Putamen (tissue), 1 donor: ENCODE data around the gene OXCT2.
A peak's percentile ranks its signal among the peaks of the same experiment; 100 is the strongest.
"Not testable (repeated sequence)": the region's sequence is repeated elsewhere in the genome, so short reads cannot be mapped to it uniquely, and the experiment has no call there.

Source experiments
- DNase-seq: peaks from one replicate; pipeline ENCODE4 v3.0.0-alpha.2; 2016; ENCODE audit warnings: low spot score

Gene OXCT2

DNA sequence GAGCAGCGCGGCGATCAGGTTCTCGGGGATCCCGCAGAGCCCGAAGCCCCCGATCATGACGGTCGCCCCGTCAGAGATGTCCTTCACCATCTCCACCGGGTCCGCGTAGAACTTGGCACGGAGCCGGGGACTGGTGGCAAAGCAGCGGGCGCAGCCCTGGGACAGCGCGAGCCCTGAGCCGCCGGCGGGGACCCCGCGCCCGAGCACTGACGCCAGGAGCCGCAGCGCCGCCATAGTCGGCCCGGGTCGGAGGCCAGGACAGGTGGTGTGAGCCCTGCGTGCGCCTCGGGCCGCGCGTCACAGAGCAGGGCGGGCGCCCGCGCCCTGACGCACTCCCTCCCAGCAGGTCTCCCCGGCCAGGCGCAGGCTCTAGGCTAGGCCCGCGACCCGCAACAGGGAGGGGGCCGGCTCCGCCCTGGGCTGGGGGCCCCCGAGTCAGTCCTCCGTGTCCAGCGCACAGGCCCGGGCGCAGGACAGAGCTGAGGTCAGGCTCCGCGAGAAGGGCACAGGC is at the start of gene OXCT2:
TSS of gene OXCT2 (minus strand) at position 327 of the 511 bp plus-strand sequence. CDS start at position 234, 93 bp downstream.
- not testable (repeated sequence) for DNase-seq

DNA sequence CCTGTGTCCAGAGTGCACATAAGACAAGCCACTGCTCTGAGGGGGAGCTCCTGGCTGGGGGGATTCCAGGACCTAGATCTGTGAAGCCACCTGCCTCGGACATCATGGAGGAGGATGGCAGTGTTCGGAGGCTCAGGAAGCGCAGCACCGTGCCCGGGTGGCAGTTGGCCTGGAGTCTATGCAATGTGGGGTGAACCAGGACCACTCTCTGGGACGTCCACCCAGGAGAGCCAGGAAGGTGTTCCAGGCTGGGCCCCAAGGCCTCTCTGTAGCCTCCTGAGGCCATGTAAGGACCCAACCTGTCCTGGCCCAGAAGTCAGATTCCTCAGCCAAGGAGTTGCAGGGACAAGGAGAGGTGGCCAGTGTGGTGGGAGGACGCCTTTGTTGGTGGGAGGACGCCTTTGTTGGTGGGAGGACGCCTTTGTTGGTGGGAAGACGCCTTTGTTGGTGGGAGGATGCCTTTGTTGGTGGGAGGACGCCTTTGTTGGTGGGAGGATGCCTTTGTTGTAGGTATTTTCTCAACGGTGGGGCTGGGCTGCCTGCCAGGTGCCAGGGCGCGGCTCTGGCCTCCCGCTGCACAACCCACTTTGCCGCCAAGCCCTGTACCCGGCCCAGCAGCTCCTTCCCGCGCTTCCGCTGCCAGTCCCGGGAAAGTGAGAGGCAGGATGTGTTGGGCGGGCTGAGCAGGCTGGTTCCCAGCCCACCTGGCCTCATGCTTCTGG is 48.1 kb upstream of the OXCT2 start:
- DNase-seq = no peak

DNA sequence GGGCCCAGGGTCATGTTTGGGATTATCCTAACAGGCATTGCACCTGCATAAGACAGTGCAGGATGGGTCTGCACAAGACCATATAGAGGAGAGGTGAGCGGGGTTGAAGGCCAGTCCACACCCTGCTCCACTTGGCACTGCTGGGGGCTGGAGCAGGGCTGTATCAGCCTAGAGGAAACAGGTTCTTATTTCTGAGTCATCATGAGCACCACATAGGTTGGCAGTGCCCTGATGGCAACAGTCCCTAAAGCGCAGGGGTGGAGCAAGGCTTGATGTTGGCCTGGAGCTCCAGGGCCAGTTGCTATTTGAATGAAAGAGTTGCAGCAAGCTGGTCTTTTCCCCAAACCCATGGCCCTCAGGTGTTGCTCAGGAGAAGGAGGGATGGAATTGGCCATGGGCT is 47.3 kb upstream of the OXCT2 start:
- DNase-seq = no peak

DNA sequence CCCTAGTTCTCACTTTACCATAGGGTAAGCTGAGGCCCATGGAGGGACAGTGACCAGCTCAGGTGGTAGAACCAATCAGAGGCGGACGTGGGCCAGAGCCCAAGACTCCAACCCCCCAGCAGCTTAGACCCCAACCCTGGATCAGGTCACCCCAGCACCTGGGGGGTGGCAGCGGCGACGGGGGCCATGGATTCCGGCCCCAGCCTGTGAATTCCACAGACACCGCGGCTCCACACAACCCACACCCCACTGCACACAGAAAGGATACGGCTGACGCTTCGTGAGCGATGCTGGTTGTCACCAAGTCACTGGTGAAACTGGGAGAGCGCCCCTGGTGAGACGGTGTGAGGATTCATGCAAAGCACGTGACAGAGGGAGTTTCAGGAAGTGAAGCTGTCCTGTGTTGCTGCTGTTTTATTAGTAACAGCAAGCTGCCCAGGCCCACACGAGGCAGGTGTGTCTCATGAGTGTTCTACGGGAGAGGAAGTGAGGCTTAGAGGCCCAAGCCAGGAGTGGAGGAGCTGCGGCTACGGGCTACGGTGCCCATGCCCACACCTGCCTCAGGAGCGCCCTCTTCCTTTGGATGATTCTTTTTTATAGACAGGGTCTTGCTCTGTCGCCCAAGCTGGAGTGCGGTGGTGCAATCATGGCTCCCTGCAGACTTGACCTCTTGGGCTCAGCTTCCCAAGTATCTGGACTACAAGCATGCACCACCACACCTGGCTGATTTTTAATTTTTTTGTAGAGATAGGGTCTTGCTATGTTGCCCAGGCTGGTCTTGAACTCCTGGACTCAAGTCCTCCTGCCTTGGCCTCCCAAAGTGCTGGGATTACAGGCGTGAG is 46.2 kb upstream of the OXCT2 start:
- DNase-seq = peak; percentile 11

DNA sequence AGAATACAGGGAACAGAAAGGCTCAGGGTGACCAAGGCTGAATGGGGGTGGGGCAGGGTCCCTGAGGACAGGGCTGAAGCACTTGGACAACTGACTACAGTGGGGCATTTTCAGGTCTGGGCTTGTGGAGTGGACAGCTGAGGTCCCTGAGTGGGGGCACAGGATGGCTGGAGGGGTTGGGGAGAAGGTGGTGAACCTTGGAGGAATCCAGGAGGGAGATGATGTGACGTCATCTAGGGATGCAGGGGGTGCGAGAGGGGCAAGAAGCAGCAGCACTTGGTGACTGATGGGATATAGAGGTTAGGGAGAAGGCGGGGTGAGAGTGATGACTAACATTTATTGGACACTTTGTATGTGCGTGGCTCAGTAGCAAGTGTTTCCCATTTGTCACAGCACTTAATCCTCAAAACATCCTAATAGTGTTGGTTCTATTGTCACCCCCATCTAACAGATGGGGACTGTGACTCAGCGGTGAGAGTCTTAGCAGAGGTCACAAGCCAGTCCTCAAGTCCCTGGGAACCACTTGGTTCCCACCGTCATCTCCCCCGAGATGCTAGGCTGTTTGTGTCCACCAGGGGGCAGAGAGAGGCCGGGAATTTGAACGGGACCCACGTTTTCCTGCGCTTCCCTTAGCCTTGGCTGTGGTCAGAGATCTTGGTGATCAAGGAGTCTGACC is 45.4 kb upstream of the OXCT2 start:
- DNase-seq = peak; percentile 29

DNA sequence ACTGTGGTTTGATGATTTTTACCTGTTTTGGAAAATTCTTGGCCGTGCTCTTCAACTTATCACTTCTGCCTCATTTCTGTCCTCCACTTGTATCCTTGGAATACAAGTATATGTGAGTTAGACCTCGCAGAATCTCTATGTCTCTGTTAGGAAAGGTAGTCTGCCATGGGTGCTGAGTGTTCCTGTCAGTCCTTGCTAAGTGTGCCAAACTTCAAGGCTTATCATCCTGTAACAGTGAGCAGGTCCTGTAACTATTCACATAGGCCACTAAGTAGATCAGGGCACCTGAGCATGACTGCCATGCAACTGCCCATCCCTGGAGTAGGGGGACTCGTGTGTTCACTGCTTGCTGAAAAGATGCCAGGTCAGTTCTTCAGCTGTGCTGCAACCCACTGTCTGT is 41.8 kb upstream of the OXCT2 start:
- DNase-seq = no peak

DNA sequence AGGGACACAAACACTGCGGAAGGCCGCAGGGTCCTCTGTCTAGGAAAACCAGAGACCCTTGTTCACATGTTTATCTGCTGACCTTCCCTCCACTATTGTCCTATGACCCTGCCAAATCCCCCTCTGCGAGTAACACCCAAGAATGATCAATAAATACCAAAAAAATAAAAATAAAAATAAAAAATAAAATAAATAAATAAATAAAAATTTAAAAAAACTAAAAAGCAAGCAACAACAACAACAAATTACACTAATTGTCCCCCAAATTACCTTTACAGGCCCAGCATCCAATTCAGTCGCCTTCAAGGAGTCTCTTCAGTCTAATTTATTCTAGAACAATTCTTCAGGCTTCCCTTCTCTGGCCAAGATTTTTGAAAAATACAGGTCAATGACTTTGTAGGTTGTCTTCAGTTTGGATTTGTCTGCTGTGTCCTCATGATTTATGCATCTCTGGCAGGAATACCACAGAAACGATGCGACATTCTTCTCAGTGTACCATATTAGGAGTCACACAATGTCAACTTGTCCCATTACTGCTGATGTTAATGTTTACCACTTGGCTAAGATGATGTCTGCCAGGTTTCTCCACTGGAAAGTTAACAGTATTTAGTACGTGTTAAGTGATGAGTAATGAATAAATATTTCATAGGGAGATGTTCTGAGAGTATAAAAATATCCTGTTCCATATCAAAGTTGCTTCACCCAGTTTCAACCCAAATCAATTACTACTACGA is 37.8 kb upstream of the OXCT2 start:
- DNase-seq = no peak

DNA sequence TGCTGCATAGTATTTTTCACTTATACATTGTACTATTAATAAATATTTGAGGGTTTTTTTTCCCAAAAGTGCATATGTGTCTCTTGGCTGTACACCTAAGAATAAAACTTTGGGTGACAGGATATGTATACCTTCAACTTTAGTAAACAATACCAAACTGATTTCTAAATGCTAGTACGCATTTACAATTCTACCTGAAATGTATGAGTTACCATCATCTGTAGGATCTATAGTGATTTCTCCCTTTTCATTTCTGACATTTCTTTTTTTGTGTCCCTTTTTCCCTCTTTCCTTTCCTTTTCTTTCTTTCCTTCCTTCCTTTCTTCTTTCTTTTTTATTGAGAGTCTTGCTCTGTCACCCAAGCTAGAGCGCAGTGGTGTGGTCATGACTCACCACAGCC is 34.2 kb upstream of the OXCT2 start:
- DNase-seq = no peak

DNA sequence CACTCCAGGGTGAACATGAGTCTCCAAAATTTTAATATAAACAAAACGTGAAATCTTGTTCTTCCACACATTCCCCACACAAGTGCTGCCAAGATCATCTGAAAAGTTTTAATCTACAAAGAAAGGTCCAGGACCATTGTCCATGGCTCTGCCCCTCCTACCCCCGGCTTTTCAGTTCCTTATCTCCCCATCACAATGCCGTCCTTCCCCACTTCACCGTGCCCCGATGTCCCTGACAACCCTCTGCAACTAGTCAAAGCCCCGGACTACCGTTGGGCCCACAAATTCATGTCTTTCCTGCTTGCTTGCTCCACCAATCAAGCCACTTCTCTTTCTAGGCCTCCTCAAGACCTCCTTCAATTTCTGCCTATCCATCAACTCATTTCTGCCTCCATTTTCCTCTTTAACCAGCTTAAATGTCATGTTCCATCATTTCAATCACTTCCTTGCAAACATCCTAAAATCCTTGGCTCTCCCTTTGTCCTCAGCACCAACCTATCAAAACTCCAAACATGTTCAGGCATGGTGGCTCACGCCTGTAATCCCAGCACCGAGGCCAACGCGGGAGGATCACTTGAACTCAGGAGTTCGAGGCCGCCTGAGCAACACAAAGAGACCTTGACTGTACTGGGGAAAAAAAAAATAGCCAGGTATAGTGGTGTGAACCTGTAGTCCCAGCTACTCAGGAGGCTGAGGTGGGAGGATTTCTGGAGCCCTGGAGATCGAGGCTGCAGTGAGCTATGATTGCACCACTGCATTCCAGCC is 31.5 kb upstream of the OXCT2 start:
- no peak for DNase-seq

DNA sequence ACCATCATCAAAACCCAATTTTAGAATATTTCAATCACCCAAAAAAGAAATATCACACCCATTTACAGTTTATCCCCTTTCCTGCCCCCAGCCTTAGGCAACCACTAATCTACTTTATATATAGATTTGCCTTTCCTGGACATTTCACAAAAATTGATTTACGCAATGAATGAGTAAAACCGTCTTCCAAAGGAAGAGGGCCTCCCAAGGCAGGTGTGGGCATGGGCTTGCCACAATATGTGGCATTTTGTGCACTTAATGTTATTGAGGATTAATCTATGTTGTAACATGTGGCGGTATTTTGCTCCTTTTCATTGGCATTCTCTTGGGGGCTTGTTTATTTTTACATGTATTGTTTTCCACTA is 29.3 kb upstream of the OXCT2 start:
- DNase-seq = no peak

DNA sequence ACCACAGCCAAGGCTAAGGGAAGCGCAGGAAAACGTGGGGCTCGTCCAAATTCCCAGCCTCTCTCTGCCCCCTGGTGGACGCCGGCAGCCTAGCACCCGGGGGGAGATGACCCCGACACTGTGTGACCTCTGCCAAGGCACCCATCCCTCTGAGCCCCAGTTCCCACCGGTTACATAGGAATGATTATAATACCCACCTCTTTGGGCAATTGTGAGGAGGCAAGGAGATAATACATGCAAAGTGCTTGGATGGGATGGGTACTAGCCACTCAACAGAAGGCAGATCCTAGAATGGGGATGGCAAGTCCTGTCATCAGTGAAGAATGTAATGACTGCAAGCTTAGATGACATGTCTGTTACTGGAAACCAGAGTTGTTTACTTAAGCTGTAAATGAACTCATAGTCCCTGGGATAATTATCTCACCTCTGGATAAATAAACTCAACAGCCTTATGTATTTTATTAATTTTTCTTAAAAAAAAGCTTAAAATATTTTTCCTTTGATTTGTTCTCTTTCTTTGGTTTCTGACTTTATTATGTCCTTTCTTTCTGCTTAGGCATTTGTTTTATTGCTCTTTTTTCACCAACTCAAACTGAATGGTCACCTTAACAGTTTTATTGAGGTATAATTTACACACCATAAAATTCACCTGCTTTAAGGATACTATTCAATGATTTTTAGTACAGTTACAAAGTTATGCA is 28.8 kb upstream of the OXCT2 start:
- DNase-seq = no peak

DNA sequence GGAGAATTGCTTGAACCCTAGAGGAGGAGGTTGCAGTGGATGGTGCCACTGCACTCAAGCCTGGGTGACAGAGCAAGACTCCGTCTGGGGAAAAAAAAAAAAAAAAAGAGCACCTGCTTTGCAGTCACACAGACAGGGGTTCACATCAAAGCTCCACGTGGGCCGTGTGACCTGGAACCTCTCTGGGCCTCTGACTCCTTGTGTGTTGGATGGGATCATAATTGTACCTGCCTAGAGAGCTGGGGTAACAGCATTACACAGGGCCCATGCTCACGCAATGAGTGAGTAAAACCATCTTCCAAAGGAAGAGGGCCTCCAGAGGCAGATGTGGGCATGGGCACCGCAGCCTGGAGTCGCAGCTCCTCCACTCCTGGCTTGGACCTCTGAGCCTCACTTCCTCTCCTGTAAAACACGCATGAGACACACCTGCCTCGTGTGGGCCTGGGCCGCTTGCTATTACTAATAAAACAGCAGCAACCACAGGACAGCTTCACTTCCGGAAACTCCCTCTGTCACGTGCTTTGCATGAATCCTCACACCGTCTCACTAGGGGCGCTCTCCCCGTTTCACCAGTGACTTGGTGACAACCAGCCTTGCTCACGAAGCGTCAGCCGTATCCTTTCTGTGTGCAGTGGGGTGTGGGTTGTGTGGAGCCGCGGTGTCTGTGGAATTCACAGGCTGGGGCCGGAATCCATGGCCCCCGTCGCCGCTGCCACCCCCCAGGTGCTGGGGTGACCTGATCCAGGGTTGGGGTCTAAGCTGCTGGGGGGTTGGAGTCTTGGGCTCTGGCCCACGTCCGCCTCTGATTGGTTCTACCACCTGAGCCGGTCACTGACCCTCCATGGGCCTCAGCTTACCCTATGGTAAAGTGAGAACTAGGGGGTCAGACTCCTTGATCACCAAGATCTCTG is 28.0 kb upstream of the OXCT2 start:
- DNase-seq = peak; percentile 42

DNA sequence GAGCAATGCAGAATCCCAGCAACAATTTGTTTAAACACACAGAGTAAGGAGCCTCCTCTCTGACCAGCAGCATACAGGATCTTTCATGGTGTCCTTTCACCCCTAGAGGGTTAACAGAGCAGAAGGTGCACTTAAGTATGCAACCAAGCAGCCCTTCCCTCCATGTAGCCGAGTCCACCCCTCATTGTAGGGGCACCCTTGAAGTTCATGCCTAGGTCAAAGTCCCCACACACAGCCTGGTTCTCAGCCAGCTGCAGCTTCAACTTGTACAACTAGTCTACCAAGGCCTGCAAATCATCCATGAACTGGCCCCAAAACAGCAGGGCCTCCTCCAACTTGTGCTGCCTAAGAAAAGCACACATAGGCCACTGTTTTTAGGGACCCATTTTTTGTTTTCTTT is 24.5 kb upstream of the OXCT2 start:
- no peak for DNase-seq

DNA sequence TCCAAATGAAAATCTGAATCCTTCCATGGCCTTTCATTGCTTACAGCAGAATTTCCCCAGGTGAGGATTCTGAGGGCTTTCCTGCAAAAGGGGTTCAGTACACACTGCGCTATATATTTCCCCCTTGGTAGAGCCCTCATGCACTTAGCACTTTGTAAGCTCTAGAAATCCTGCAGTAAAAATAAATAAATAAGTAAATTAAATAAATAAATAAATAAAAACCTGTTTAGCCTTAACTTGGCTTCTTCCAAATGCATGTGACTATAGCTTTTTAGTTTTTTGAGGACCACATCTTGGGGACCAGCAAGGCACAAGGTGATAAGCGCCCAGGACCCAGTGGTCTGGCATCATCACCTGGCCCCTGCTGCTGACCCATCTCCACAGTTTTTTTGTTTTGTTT is 20.7 kb upstream of the OXCT2 start:
- no peak for DNase-seq

DNA sequence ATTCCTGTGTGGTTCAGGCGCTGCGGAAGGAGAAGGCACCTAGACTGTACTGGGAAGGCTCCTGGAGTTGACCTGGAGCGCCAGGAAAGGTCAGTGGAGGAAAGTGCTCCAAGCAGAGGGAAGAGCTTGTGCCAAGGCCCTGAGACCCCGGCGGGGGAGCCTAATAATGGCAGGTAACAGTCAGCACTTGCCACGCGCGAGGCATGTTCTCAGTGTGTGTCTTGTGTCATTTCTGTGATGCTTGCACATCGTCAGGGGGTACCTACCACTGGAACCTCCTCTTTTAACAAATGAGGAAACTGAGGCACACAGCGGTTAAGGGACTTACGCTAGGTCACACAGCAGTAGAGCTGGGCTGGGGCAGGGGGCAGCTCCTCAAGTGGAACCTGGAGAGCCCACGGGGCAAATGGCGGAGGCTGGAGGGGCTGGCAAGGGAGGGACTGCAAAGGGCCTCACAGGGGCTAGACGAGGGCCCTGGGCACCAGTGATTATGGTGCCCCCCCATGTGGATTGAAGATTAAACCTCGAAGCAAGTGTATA is 18.5 kb upstream of the OXCT2 start:
- DNase-seq = no peak

DNA sequence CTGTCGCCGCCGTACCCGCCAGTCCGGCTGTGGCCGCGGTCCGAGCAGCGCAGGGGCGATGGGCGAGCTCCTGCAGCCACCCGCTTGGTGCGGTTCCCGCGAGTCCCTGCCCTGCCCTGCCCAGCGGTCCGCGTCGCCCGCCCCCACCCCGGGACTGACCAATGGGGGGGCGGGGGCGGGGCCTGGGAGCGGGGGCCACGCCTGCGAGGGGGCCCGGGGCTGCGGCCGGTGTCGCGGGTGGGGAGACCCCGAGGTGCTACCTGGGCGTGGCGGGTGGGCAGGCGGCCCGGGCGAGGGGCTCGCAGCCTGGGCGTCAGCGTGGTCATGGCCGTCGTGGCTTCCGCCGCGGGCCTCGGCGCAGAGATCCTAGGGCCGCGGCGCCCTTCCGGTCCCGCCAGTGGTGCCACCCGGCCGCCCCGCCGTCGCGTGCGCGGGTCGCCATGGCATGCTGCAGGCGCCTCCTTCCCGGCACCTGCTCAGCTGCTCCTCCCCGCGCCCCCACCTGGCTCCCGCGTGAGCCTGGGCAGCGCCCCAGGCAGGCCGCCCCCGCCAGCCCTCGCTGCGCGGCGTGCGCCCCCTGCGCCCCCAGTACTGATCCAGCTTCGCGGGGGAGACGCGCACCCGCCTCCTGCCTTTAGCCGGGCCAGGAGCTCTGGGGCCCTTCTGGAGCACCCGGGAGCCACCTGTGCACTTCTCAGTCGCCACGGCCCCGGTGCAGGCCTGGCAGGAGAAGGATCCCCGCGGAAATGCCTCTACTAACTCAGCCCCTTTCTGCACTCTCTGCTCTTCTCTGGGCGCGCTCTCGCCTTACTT is 17.8 kb upstream of the OXCT2 start, which contains the start of gene BMP8B:
TSS of gene BMP8B (minus strand) at position 108 of the 813 bp plus-strand sequence. CDS start 380 bp downstream, outside the sequence.
- DNase-seq = peak; percentile 26

DNA sequence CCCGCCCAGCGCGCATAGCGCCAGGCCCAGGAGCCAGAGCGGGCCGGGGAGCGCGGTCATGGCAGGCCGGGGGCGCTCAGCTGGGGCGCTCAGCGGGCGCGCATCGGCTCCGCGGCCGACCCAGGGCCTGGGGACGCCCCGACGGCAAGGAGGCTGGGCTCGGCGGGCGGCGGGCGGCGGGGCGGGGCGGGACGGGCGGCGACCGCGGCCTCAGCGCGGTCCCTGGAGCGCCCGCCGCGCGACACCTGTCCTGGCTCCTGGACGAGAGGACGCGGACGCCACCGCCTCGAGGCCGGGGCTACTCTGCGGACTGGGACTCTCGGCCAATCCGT is 17.2 kb upstream of the OXCT2 start:
- DNase-seq = no peak

DNA sequence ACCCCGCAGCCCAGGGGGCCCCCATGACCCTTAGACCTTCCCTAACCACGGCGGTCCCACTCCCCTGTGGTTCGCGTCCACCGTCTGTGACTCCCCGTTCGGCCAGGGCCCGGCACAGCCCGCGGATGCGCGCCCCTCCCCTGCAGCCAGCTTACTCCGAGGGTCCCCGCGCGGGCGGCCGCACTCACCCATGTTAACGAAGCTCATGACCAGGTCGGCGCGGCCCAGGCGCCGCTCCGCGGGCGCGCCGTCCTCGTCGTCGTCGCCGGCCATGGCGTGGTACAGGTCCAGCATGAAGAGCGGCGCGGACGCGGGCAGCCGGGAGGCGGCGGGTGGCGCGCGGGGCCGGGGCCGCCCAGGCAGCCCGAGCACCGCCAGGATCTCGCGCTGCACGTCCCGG is 16.8 kb upstream of the OXCT2 start:
- DNase-seq = not testable (repeated sequence)
